Esophagus muscularis mucosa (tissue), 4 donors: ENCODE results near the gene NUP214. TPM values are rescaled to one million over a fixed set of nuclear protein-coding genes. Genes with fewer than 3 reads are reported as not detected.

ENCODE experiments used
- DNase-seq: peaks from one replicate; pipeline ENCODE4 v3.0.0-alpha.2; 2017; ENCODE audit errors: extremely low spot score
- H3K27ac ChIP-seq, 4 donors: fragments of 200-600 bp; sonication (generic); replicated peaks in 1 of 4; 1 replicate in 3 of 4; 2 replicates in 1 of 4; pipeline ENCODE4 v1.5.1; 2016 to 2019; ENCODE audit warnings: mild to moderate bottlenecking in 1 of 4
- H3K27me3 ChIP-seq, 4 donors: fragments of 200-600 bp; sonication (generic); one replicate each; pipeline versions ENCODE4 v1.5.1 to v1.6.0; 2016 to 2019
- H3K36me3 ChIP-seq, 4 donors: fragments of 200-600 bp; sonication (generic); one replicate each; pipeline ENCODE4 v1.5.1; 2016 to 2019
- H3K4me1 ChIP-seq, 4 donors: fragments of 200-600 bp; sonication (generic); one replicate each; pipeline ENCODE4 v1.5.1; 2016 to 2019
- H3K4me3 ChIP-seq, 4 donors: fragments of 200-600 bp; sonication (generic); 1 replicate in 2 of 4; 2 replicates in 2 of 4; pipeline ENCODE4 v1.5.1; 2016 to 2019; ENCODE audit warnings: mild to moderate bottlenecking in 4 of 4, moderate library complexity in 1 of 4
- H3K9me3 ChIP-seq, 4 donors: fragments of 200-600 bp; sonication (generic); 1 replicate in 3 of 4; 2 replicates in 1 of 4; pipeline ENCODE4 v1.5.1; 2016 to 2019
- EP300 ChIP-seq: sonication (generic); formaldehyde crosslinking; IDR thresholded peaks from one replicate; pipeline ENCODE4 v1.6.1; 2017; ENCODE audit warnings: antibody characterized with exemption
- POLR2A ChIP-seq: fragments of 450-650 bp; IDR thresholded peaks from one replicate; pipeline ENCODE4 v1.6.1; 2017; ENCODE audit warnings: antibody characterized with exemption, moderate library complexity, mild to moderate bottlenecking, low read depth
- POLR2AphosphoS5 ChIP-seq, 2 donors: sonication (generic); formaldehyde crosslinking; IDR thresholded peaks; one replicate each; pipeline ENCODE4 v1.6.1; 2017; ENCODE audit warnings: antibody characterized with exemption in 2 of 2
- WGBS: methylation state at CpG from one replicate; pipeline ENCODE4 v1.1.5; 2018; 5-methylcytosine and 5-hydroxymethylcytosine counted together
- intact Hi-C: fragments of 100-400 bp; cut with DNase I; formaldehyde crosslinking; loops from one replicate; pipeline ENCODE4 v1.15.1; 2023
- total RNA-seq, 4 donors: library from RNA; depleted of rRNA; stranded (reverse); fragments of >200 nt; gene quantifications; one replicate each; pipeline versions ENCODE4 v1.1.0 to v1.2.1, GENCODE V29; 2016
- TF ChIP-seq, protein P1 (sequence below), 3 experiments: fragments of 200-600 bp in 2 of 3; fragments of 450-650 bp in 1 of 3; sonication (generic) in 2 of 3; IDR thresholded peaks; one replicate each; pipeline ENCODE4 v1.5.1; 2017 to 2019; ENCODE audit warnings: antibody characterized with exemption in 3 of 3, mild to moderate bottlenecking in 2 of 3, moderate library complexity in 1 of 3

Gene NUP214
- total RNA-seq, 4 donors from 2014 or later: 26.4 to 36.2 (median 28.7) TPM

- H3K27me3 ChIP-seq: peaks cover 0 to 63% (median 17%) of the 10 kb centered on the region in 4 donors
- DNase-seq: no peak
- H3K4me3 ChIP-seq: no peak overlapping the region
- intact Hi-C loops: no loop called here
- no peak overlapping the region for H3K27ac ChIP-seq
- 63% methylated on average over 17 of the region's 19 CpGs for WGBS
- TF ChIP-seq, protein P1, sequence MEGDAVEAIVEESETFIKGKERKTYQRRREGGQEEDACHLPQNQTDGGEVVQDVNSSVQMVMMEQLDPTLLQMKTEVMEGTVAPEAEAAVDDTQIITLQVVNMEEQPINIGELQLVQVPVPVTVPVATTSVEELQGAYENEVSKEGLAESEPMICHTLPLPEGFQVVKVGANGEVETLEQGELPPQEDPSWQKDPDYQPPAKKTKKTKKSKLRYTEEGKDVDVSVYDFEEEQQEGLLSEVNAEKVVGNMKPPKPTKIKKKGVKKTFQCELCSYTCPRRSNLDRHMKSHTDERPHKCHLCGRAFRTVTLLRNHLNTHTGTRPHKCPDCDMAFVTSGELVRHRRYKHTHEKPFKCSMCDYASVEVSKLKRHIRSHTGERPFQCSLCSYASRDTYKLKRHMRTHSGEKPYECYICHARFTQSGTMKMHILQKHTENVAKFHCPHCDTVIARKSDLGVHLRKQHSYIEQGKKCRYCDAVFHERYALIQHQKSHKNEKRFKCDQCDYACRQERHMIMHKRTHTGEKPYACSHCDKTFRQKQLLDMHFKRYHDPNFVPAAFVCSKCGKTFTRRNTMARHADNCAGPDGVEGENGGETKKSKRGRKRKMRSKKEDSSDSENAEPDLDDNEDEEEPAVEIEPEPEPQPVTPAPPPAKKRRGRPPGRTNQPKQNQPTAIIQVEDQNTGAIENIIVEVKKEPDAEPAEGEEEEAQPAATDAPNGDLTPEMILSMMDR (IDR thresholded peaks at IDR 0.05): no peak
- no peak for TF ChIP-seq EP300
- peaks cover 22 to 41% (median 32%) of the 10 kb centered on the region in 4 donors for H3K4me1 ChIP-seq
- H3K36me3 ChIP-seq: no peaks in the 10 kb centered on the region
- no peaks in the 10 kb centered on the region for H3K9me3 ChIP-seq
Observed at GRCh38 chr9:131279863-131280570, 154.6 kb downstream of the NUP214 start.

GRCh38 chr9:131280660-131281059, 155.3 kb downstream of the NUP214 start:
- WGBS: 77% methylated on average over 3 of the region's 3 CpGs
- no peak for TF ChIP-seq POLR2AphosphoS5 (IDR thresholded peaks at IDR 0.05)
- TF ChIP-seq, protein P1 (IDR thresholded peaks at IDR 0.05): no peak
- TF ChIP-seq EP300: no peak
- no peak for TF ChIP-seq POLR2A
- no peaks in the 10 kb centered on the region for H3K36me3 ChIP-seq
- H3K4me3 ChIP-seq: no peak overlapping the region
- intact Hi-C loops: no loop called here
- no peak for DNase-seq
- peaks cover 22 to 41% (median 31%) of the 10 kb centered on the region in 4 donors for H3K4me1 ChIP-seq
- no peak overlapping the region for H3K27ac ChIP-seq
- no peaks in the 10 kb centered on the region for H3K9me3 ChIP-seq
- H3K27me3 ChIP-seq: peaks cover 0 to 57% (median 17%) of the 10 kb centered on the region in 4 donors

DNA sequence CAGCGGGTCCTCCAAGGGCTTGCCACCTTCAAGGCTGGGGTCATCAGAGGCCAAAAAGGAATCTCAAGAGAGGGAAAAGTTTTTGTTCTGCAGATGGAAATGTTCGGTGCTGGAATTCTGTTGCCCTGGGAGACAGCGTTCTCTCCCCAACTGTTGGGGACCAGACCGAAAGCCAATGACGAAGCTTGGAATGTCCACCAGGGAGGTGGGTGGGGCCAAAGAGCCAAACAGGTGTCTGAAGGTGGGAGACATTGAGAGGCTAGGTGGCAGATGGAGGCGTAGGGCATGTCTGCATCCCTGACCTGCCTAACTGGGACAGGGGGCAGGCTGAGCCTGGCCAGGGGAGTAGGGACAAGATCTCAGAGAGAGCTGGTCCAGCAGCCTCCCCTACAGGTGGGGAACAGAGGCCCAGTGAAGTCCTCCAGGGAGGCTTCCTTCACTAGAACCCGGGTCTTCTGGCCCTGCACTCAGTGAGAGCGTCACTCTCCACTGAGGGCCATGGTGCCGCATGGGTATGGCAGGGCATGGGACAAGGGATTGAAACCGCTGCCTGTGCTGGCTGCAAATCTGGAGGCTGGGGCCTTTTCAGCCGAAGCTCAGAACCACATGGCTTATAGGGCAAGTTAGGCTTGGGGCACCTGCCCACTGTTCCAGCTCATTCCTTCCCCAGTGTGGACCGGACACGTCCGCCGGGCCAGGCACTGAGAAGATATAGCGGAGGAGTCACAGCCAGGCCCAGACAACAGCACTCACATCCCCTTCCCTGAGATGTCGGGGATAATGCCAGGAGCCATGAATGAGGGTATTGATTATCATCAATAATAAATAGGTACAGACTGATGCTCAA, 156.0 kb downstream of the NUP214 start:
- DNase-seq: no peak
- peaks cover 22 to 36% (median 27%) of the 10 kb centered on the region in 4 donors for H3K4me1 ChIP-seq
- H3K27ac ChIP-seq: no peak overlapping the region
- peaks cover 0 to 50% (median 17%) of the 10 kb centered on the region in 4 donors for H3K27me3 ChIP-seq
- H3K9me3 ChIP-seq: no peaks in the 10 kb centered on the region
- TF ChIP-seq EP300: no peak
- TF ChIP-seq POLR2AphosphoS5 (IDR thresholded peaks at IDR 0.05): no peak
- no peak for TF ChIP-seq POLR2A
- TF ChIP-seq, protein P1 (IDR thresholded peaks at IDR 0.05): no peak
- H3K36me3 ChIP-seq: no peaks in the 10 kb centered on the region
- H3K4me3 ChIP-seq: no peak overlapping the region
- intact Hi-C loops: no loop called here
- 86% methylated on average over 17 of the region's 17 CpGs for WGBS

DNA sequence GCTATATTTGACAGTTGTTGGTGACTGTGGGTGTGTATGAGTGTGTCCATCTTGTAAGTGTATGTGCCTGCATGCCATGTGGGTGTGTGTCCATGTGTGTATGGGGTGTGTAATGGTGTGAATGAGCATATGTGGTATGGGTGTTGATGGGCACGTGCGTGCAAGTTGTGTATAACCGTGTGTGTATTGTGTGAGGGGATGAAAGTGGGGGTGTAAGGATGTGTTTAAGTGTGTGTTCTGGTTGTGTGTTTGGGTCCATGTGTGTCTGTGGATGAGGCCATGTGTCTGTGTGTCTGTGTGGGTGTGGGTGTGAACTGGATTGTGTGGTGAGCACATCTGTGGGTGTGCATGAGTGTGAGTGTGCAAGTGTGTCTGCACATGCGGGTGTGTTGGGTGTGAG, 156.8 kb downstream of the NUP214 start:
- no peak for DNase-seq
- no peak overlapping the region for H3K27ac ChIP-seq
- H3K36me3 ChIP-seq: no peaks in the 10 kb centered on the region
- peak overlapping the region in 1 of 4 donors; percentile 40 for H3K4me3 ChIP-seq
- WGBS: 84% methylated on average over 4 of the region's 4 CpGs
- intact Hi-C loops: no loop called here
- no peaks in the 10 kb centered on the region for H3K9me3 ChIP-seq
- H3K27me3 ChIP-seq: peaks cover 0 to 43% (median 17%) of the 10 kb centered on the region in 4 donors
- TF ChIP-seq EP300 (no peak), POLR2AphosphoS5 (IDR thresholded peaks at IDR 0.05) (no peak), POLR2A (no peak)
- TF ChIP-seq, protein P1 (IDR thresholded peaks at IDR 0.05): no peak
- H3K4me1 ChIP-seq: peaks cover 20 to 28% (median 21%) of the 10 kb centered on the region in 4 donors
